Osteoblast (primary cell): Measurements from ENCODE around the gene HOXD12. TPM values are rescaled to one million over a fixed set of nuclear protein-coding genes. Genes with fewer than 3 reads are reported as not detected.

ENCODE experiments used
- DNase-seq: peaks from one replicate; pipeline ENCODE4 v3.0.0; 2011; ENCODE audit warnings: low spot score, mixed read lengths; ENCODE audit not compliant: insufficient read length; ENCODE audit errors: missing footprints
- H2AFZ ChIP-seq: 2 replicates; pipeline ENCODE4 v1.6.0; 2011; ENCODE audit warnings: mild to moderate bottlenecking, low read length
- H3K27ac ChIP-seq: 2 replicates; pipeline ENCODE4 v1.5.1; 2011; ENCODE audit warnings: mild to moderate bottlenecking, low read depth, low read length, moderate library complexity
- H3K27me3 ChIP-seq: 2 replicates; pipeline ENCODE4 v1.6.0; 2012; ENCODE audit warnings: mild to moderate bottlenecking, control low read depth, inconsistent platforms, low read length, moderate library complexity; ENCODE audit not compliant: insufficient read depth
- H3K36me3 ChIP-seq: 2 replicates; pipeline ENCODE4 v1.5.1; 2011; ENCODE audit warnings: mild to moderate bottlenecking, low read length, control low read depth, moderate library complexity; ENCODE audit not compliant: insufficient read depth
- H3K4me1 ChIP-seq: 2 replicates; pipeline ENCODE4 v1.5.1; 2011; ENCODE audit warnings: mild to moderate bottlenecking, low read length, control low read depth, moderate library complexity; ENCODE audit not compliant: insufficient read depth
- H3K4me2 ChIP-seq: 2 replicates; pipeline ENCODE4 v1.6.0; 2011; ENCODE audit warnings: mild to moderate bottlenecking, low read length; ENCODE audit not compliant: insufficient read depth
- H3K4me3 ChIP-seq: fragments of 200-600 bp; sonication (generic); 3 replicates; pipeline ENCODE4 v1.5.1; 2012; ENCODE audit warnings: mild to moderate bottlenecking, low read length, inconsistent platforms; ENCODE audit not compliant: insufficient read depth
- H3K79me2 ChIP-seq: 2 replicates; pipeline ENCODE4 v1.6.0; 2012; ENCODE audit warnings: mild to moderate bottlenecking, low read length, control low read depth, inconsistent platforms; ENCODE audit not compliant: insufficient read depth
- H3K9me3 ChIP-seq: 2 replicates; pipeline ENCODE4 v1.5.1; 2011; ENCODE audit warnings: low read depth, low read length, control low read depth
- H4K20me1 ChIP-seq: 2 replicates; pipeline ENCODE4 v1.6.0; 2012; ENCODE audit warnings: mild to moderate bottlenecking, low read length, control low read depth; ENCODE audit not compliant: insufficient read depth
- total RNA-seq: library from RNA; depleted of rRNA; stranded (reverse); fragments of >200 nt; gene quantifications from 2 replicates; pipeline ENCODE4 v1.2.3, GENCODE V29; 2012
- TF ChIP-seq, protein P1 (sequence below): IDR thresholded peaks from 2 replicates; pipeline ENCODE4 v1.5.1; 2011; ENCODE audit warnings: mild to moderate bottlenecking, low read depth, low read length, moderate library complexity; ENCODE audit errors: extremely low read depth

Gene HOXD12
- total RNA-seq, 1 donor: not detected

DNA sequence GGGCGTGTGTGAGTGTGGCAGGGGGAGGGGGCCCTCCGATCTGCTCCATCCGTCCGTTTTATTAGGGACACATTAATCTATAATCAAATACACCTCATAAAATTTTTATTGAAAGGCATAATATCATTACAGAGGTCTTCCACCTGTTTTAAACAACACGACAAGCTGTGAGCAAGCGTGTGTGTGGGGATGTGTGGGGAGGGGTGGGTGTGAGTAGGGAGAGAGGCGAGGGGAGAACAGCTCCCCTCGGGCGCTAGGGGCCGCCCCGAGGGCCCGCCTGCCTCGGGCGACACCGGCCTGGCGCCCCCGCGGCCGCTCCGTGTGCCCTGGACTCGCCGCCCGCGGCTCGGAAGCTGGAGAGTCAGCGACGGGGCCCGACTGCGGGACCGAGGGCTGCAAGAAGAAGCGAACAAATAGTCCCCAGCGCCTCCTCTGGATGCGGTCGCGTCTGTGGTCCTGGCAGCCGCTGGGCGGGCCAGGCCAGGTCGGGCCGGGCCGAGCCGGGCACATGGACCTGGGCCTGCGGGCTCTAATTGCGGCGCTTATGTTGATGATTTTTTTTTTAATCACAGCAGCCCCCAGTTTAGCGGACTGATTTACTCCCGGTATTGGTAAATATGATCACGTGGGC lies 22.6 kb downstream of the HOXD12 start:
- H2AFZ ChIP-seq: peak overlapping the region; percentile 76

DNA sequence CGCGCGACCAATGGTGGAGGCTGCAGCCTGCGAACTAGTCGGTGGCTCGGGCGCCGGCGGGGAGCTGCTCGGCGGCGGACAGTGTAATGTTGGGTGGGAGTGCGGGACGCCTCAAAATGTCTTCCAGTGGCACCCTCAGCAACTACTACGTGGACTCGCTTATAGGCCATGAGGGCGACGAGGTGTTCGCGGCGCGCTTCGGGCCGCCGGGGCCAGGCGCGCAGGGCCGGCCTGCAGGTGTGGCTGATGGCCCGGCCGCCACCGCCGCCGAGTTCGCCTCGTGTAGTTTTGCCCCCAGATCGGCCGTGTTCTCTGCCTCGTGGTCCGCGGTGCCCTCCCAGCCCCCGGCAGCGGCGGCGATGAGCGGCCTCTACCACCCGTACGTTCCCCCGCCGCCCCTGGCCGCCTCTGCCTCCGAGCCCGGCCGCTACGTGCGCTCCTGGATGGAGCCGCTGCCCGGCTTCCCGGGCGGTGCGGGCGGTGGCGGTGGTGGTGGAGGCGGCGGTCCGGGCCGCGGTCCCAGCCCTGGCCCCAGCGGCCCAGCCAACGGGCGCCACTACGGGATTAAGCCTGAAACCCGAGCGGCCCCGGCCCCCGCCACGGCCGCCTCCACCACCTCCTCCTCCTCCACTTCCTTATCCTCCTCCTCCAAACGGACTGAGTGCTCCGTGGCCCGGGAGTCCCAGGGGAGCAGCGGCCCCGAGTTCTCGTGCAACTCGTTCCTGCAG lies 23.3 kb downstream of the HOXD12 start, which contains the start of gene HOXD9:
HOXD9 (plus strand) TSS at position 37 of the 728 bp plus-strand sequence; CDS start at position 87, 50 bp downstream.
- peak within 1 kb of the TSS; percentile 76 for H2AFZ ChIP-seq
- peaks cover 64% of the 10 kb centered on the region for H3K27me3 ChIP-seq
- TF ChIP-seq, protein P1, sequence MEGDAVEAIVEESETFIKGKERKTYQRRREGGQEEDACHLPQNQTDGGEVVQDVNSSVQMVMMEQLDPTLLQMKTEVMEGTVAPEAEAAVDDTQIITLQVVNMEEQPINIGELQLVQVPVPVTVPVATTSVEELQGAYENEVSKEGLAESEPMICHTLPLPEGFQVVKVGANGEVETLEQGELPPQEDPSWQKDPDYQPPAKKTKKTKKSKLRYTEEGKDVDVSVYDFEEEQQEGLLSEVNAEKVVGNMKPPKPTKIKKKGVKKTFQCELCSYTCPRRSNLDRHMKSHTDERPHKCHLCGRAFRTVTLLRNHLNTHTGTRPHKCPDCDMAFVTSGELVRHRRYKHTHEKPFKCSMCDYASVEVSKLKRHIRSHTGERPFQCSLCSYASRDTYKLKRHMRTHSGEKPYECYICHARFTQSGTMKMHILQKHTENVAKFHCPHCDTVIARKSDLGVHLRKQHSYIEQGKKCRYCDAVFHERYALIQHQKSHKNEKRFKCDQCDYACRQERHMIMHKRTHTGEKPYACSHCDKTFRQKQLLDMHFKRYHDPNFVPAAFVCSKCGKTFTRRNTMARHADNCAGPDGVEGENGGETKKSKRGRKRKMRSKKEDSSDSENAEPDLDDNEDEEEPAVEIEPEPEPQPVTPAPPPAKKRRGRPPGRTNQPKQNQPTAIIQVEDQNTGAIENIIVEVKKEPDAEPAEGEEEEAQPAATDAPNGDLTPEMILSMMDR: no peak
- H4K20me1 ChIP-seq: no peaks in the 10 kb centered on the region
- H3K9me3 ChIP-seq: no peaks in the 10 kb centered on the region
- H3K4me3 ChIP-seq: peak within 1 kb of the TSS; percentile 76
- H3K4me1 ChIP-seq: peaks cover 9% of the 10 kb centered on the region
- H3K79me2 ChIP-seq: no peaks in the 10 kb centered on the region
- H3K36me3 ChIP-seq: no peaks in the 10 kb centered on the region
- H3K27ac ChIP-seq: no peak within 1 kb of the TSS
- peak; percentile 97 for DNase-seq
- peak within 1 kb of the TSS; percentile 87 for H3K4me2 ChIP-seq

More for the DNA sequence above, 22.6 kb downstream of the HOXD12 start:
- H3K4me3 ChIP-seq: peak overlapping the region; percentile 76
- no peaks in the 10 kb centered on the region for H3K79me2 ChIP-seq
- H4K20me1 ChIP-seq: no peaks in the 10 kb centered on the region
- peak; percentile 92 for DNase-seq
- H3K4me2 ChIP-seq: peak overlapping the region; percentile 87
- H3K9me3 ChIP-seq: no peaks in the 10 kb centered on the region
- H3K4me1 ChIP-seq: peaks cover 6% of the 10 kb centered on the region
- TF ChIP-seq, protein P1: no peak
- H3K36me3 ChIP-seq: no peaks in the 10 kb centered on the region
- H3K27me3 ChIP-seq: peaks cover 71% of the 10 kb centered on the region
- H3K27ac ChIP-seq: no peak overlapping the region

DNA sequence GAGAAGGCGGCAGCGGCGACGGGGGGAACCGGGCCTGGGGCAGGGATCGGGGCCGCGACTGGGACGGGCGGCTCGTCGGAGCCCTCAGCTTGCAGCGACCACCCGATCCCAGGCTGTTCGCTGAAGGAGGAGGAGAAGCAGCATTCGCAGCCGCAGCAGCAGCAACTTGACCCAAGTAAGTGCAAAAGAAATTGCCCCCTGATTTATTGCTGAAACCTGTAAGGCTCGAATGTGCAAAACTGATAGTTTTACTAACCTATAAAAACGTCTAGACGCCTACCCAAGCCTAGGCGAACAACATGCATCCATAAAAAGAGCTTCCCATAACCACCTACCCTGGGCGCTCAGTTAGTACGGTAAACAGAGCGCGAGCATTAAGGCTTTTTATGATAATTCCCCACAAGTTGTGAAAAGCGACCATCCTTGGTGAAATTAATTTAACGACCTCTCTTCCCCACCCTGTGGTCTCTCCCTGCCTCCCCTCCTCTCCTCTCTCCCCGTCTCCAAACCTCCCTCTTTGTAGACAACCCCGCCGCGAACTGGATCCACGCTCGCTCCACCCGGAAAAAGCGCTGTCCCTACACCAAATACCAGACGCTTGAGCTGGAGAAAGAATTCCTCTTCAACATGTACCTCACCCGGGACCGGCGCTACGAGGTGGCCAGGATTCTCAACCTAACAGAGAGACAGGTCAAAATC lies 24.0 kb downstream of the HOXD12 start:
- Histone ChIP-seq H3K36me3 (no peaks in the 10 kb centered on the region), H3K4me1 (peaks cover 17% of the 10 kb centered on the region), H3K4me2 (peak overlapping the region; percentile 87), H3K27ac (no peak overlapping the region), H3K79me2 (no peaks in the 10 kb centered on the region), H3K9me3 (no peaks in the 10 kb centered on the region), H2AFZ (peak overlapping the region; percentile 29), H3K4me3 (peak overlapping the region; percentile 76), H3K27me3 (peaks cover 57% of the 10 kb centered on the region), H4K20me1 (no peaks in the 10 kb centered on the region)
- TF ChIP-seq, protein P1: no peak
- DNase-seq: peak; percentile 74
